ENCODE measurements around the gene ATP2B2.

ATP2B2 gene

DNA sequence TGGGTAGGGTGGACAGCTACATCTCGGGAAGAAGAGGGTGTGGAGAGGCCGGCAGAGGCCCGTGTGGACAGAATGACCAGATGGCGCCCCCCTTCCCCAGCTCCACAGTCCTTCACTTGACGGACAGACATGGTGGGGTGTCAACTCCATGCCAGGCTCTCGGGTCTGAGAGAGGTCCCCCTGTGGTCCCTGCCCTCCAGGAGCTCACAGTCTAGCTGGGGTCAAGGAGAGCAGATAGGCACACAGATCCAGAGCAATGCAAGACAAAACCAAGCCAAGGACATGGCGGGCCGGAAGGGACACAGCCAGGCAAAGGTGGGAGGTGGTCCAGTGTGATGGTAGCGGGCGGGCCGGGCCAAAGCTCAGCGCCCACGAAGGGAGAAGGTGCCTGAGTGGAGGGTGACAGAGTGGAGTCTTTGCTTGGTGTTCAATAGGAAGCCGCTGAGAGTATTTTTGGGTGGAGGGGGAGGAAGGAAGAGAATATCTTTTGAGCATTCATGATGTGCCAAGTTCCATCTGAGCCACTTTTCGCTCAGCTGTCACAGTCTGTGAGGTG, 112.4 kb downstream of the ATP2B2 start:
- Histone ChIP-seq H3K9me3 (ENCODE audit: control insufficient read depth, low read length) (no peaks in the 10 kb centered on the region), H3K27ac (ENCODE audit: insufficient read depth, low read depth, low read length, poor library complexity, severe bottlenecking) (no peak overlapping the region), H3K4me3 (ENCODE audit: insufficient read depth, low read depth, low read length) (no peak overlapping the region), H3K4me1 (ENCODE audit: control insufficient read depth, insufficient read depth, low read length) (no peaks in the 10 kb centered on the region), H3K36me3 (ENCODE audit: control insufficient read depth, insufficient read depth, low read length) (no peaks in the 10 kb centered on the region), H3K27me3 (ENCODE audit: control insufficient read depth, insufficient read depth, low read length, poor library complexity, severe bottlenecking) (no peaks in the 10 kb centered on the region)
- 91 to 94% methylated on average over 15 of the region's 15 CpGs for WGBS, 2 experiments

DNA sequence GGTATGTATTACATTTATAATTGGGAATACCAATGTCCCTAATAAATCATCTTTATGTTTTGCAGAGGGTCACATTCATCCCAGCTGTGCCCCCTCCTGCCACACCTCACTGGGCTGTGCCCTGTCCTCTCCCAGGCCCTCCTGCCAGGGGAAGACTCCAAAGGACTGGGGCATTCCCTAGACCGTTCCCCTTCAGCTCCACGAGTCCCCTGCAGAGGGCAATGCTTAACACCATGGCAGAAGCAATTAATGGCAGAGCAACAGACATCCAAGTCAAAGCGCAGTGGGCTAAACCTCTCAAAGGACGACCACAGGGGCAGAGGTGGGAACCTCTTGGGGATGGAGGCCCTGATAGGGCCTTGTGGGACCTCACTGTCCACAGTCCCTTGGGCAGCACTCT, 113.1 kb downstream of the ATP2B2 start:
- H3K4me3 ChIP-seq (ENCODE audit: insufficient read depth, low read depth, low read length), result no peak overlapping the region
- H3K4me1 ChIP-seq (ENCODE audit: control insufficient read depth, insufficient read depth, low read length), result no peaks in the 10 kb centered on the region
- no peak overlapping the region for H3K27ac ChIP-seq (ENCODE audit: insufficient read depth, low read depth, low read length, poor library complexity, severe bottlenecking)
- no peaks in the 10 kb centered on the region for H3K36me3 ChIP-seq (ENCODE audit: control insufficient read depth, insufficient read depth, low read length)
- 68 to 72% methylated on average over 4 of the region's 4 CpGs for WGBS, 2 experiments
- no peaks in the 10 kb centered on the region for H3K9me3 ChIP-seq (ENCODE audit: control insufficient read depth, low read length)
- no peaks in the 10 kb centered on the region for H3K27me3 ChIP-seq (ENCODE audit: control insufficient read depth, insufficient read depth, low read length, poor library complexity, severe bottlenecking)

DNA sequence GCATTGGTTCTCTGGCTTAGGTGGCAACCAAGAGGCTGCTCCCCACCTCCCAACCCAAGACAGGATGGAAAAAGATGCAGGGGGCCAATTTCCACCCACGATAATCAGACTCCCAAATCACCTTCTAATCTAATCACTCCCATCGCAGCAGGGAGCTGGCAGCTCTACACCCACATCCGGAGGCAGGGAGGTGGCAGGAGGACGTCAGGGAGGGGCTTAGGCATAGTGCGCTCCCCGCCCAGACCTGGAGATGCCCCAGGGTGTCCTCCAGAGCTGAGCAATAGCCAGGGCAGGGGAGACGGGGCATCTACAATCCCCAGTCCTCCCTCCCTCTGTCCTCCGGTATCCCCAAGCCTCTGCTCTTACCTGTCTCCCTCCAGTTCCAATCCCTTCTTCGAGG, 114.0 kb downstream of the ATP2B2 start:
- Histone ChIP-seq H3K27me3 (ENCODE audit: control insufficient read depth, insufficient read depth, low read length, poor library complexity, severe bottlenecking) (no peaks in the 10 kb centered on the region), H3K27ac (ENCODE audit: insufficient read depth, low read depth, low read length, poor library complexity, severe bottlenecking) (no peak overlapping the region), H3K36me3 (ENCODE audit: control insufficient read depth, insufficient read depth, low read length) (no peaks in the 10 kb centered on the region), H3K9me3 (ENCODE audit: control insufficient read depth, low read length) (no peaks in the 10 kb centered on the region), H3K4me3 (ENCODE audit: insufficient read depth, low read depth, low read length) (no peak overlapping the region), H3K4me1 (ENCODE audit: control insufficient read depth, insufficient read depth, low read length) (no peaks in the 10 kb centered on the region)
- WGBS, 2 experiments, result 87 to 90% methylated on average over 9 of the region's 9 CpGs

GRCh38 chr3:10390641-10391373, 114.6 kb downstream of the ATP2B2 start:
- Histone ChIP-seq H3K9me3 (ENCODE audit: control insufficient read depth, low read length) (no peaks in the 10 kb centered on the region), H3K27me3 (ENCODE audit: control insufficient read depth, insufficient read depth, low read length, poor library complexity, severe bottlenecking) (no peaks in the 10 kb centered on the region), H3K4me3 (ENCODE audit: insufficient read depth, low read depth, low read length) (no peak overlapping the region), H3K4me1 (ENCODE audit: control insufficient read depth, insufficient read depth, low read length) (no peaks in the 10 kb centered on the region), H3K27ac (ENCODE audit: insufficient read depth, low read depth, low read length, poor library complexity, severe bottlenecking) (no peak overlapping the region), H3K36me3 (ENCODE audit: control insufficient read depth, insufficient read depth, low read length) (no peaks in the 10 kb centered on the region)
- WGBS, 2 experiments, result 90% methylated on average over 7 of the region's 7 CpGs

- no peaks in the 10 kb centered on the region for H3K9me3 ChIP-seq (ENCODE audit: control insufficient read depth, low read length)
- H3K4me3 ChIP-seq (ENCODE audit: insufficient read depth, low read depth, low read length), result no peak overlapping the region
- H3K27ac ChIP-seq (ENCODE audit: insufficient read depth, low read depth, low read length, poor library complexity, severe bottlenecking), result no peak overlapping the region
- WGBS, 2 experiments, result 88 to 91% methylated on average over 2 of the region's 2 CpGs
- H3K27me3 ChIP-seq (ENCODE audit: control insufficient read depth, insufficient read depth, low read length, poor library complexity, severe bottlenecking), result no peaks in the 10 kb centered on the region
- H3K4me1 ChIP-seq (ENCODE audit: control insufficient read depth, insufficient read depth, low read length), result no peaks in the 10 kb centered on the region
- no peaks in the 10 kb centered on the region for H3K36me3 ChIP-seq (ENCODE audit: control insufficient read depth, insufficient read depth, low read length)
These were observed 115.4 kb downstream of the ATP2B2 start for GRCh38 chr3:10389995-10390394.

- H3K27ac ChIP-seq (ENCODE audit: insufficient read depth, low read depth, low read length, poor library complexity, severe bottlenecking), result no peak overlapping the region
- H3K36me3 ChIP-seq (ENCODE audit: control insufficient read depth, insufficient read depth, low read length), result no peaks in the 10 kb centered on the region
- no peaks in the 10 kb centered on the region for H3K4me1 ChIP-seq (ENCODE audit: control insufficient read depth, insufficient read depth, low read length)
- no peaks in the 10 kb centered on the region for H3K9me3 ChIP-seq (ENCODE audit: control insufficient read depth, low read length)
- H3K4me3 ChIP-seq (ENCODE audit: insufficient read depth, low read depth, low read length), result no peak overlapping the region
- no peaks in the 10 kb centered on the region for H3K27me3 ChIP-seq (ENCODE audit: control insufficient read depth, insufficient read depth, low read length, poor library complexity, severe bottlenecking)
- WGBS, 2 experiments, result 50 to 88% methylated on average over 1 of the region's 1 CpG
These were observed 116.0 kb downstream of the ATP2B2 start for GRCh38 chr3:10389339-10389738.

GRCh38 chr3:10387881-10388609, 117.3 kb downstream of the ATP2B2 start:
- no peaks in the 10 kb centered on the region for H3K9me3 ChIP-seq (ENCODE audit: control insufficient read depth, low read length)
- no peaks in the 10 kb centered on the region for H3K27me3 ChIP-seq (ENCODE audit: control insufficient read depth, insufficient read depth, low read length, poor library complexity, severe bottlenecking)
- WGBS, 2 experiments, result 83 to 90% methylated on average over 6 of the region's 6 CpGs
- peaks cover 3% of the 10 kb centered on the region for H3K4me1 ChIP-seq (ENCODE audit: control insufficient read depth, insufficient read depth, low read length)
- no peak overlapping the region for H3K27ac ChIP-seq (ENCODE audit: insufficient read depth, low read depth, low read length, poor library complexity, severe bottlenecking)
- no peaks in the 10 kb centered on the region for H3K36me3 ChIP-seq (ENCODE audit: control insufficient read depth, insufficient read depth, low read length)
- H3K4me3 ChIP-seq (ENCODE audit: insufficient read depth, low read depth, low read length), result no peak overlapping the region

- Histone ChIP-seq H3K4me1 (ENCODE audit: control insufficient read depth, insufficient read depth, low read length) (peaks cover 3% of the 10 kb centered on the region), H3K27me3 (ENCODE audit: control insufficient read depth, insufficient read depth, low read length, poor library complexity, severe bottlenecking) (no peaks in the 10 kb centered on the region), H3K4me3 (ENCODE audit: insufficient read depth, low read depth, low read length) (no peak overlapping the region), H3K9me3 (ENCODE audit: control insufficient read depth, low read length) (no peaks in the 10 kb centered on the region), H3K36me3 (ENCODE audit: control insufficient read depth, insufficient read depth, low read length) (no peaks in the 10 kb centered on the region), H3K27ac (ENCODE audit: insufficient read depth, low read depth, low read length, poor library complexity, severe bottlenecking) (no peak overlapping the region)
- WGBS, 2 experiments, result 83 to 94% methylated on average over 1 of the region's 1 CpG
These were observed 119.3 kb downstream of the ATP2B2 start for GRCh38 chr3:10386121-10386520.

DNA sequence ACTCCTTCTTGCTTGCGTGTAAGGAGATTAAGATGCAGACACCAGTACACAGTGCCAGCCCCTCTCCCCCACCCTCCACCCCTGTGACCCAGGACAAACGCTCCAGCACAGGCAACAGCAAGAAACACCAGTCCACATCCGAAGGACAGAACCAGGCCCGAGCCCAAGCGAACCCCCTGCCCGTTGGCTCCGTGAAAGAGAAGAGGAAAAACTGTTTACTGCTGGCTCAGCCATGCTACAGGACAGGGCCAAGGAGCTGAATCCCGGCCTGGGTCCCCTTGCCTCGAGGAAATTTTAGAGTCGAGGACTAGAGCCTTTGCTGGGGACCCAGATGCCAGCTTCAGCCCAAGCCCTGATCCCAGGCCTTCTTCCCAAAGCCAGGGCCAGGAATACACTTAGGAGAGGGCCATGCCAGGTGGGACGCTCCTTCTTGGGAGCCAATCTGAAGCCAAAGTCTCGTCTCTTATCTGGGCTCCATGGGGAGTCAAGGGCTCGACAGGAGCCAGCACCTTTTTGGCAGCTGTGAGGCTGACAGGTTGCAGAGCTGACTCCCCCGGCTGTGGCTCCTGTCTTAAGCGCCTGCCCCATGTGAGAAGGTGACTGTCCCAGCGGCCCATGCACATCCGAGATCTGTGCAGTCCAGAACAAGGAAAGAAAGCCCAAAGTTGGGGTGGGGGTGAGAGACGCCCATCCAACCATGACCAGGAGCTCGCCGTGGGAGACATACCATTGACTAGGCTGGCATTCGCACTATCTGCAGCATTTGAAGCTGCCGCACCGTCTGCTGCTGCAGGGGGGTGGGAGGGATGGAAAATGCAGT, 120.6 kb downstream of the ATP2B2 start:
- Histone ChIP-seq H3K36me3 (ENCODE audit: control insufficient read depth, insufficient read depth, low read length) (no peaks in the 10 kb centered on the region), H3K27ac (ENCODE audit: insufficient read depth, low read depth, low read length, poor library complexity, severe bottlenecking) (no peak overlapping the region), H3K4me3 (ENCODE audit: insufficient read depth, low read depth, low read length) (no peak overlapping the region), H3K27me3 (ENCODE audit: control insufficient read depth, insufficient read depth, low read length, poor library complexity, severe bottlenecking) (no peaks in the 10 kb centered on the region), H3K4me1 (ENCODE audit: control insufficient read depth, insufficient read depth, low read length) (peaks cover 3% of the 10 kb centered on the region), H3K9me3 (ENCODE audit: control insufficient read depth, low read length) (no peaks in the 10 kb centered on the region)
- WGBS, 2 experiments, result 89 to 90% methylated on average over 23 of the region's 23 CpGs

DNA sequence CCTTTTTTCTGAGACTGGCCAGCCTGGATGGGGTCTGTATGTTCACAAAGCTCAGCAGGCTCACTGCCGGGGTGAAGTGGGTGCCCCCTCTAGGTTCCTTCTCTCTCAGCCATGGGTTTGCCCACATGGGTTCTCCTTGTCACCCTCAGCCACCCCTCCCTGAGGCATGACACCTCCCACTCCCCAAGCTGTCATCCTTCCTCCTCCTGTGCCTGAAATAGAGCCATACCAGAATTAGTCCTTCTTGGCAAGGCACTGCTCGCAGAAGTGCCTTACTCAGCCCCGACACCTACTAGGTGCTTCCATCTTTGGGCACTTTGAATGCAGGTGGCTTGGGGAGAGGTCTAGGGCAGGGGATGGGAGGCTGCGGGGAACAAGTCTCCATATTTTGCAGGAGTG, 121.5 kb downstream of the ATP2B2 start:
- WGBS, 2 experiments, result 94 to 98% methylated on average over 4 of the region's 4 CpGs
- H3K27ac ChIP-seq (ENCODE audit: insufficient read depth, low read depth, low read length, poor library complexity, severe bottlenecking), result no peak overlapping the region
- no peaks in the 10 kb centered on the region for H3K9me3 ChIP-seq (ENCODE audit: control insufficient read depth, low read length)
- H3K36me3 ChIP-seq (ENCODE audit: control insufficient read depth, insufficient read depth, low read length), result no peaks in the 10 kb centered on the region
- H3K4me3 ChIP-seq (ENCODE audit: insufficient read depth, low read depth, low read length), result no peak overlapping the region
- no peaks in the 10 kb centered on the region for H3K27me3 ChIP-seq (ENCODE audit: control insufficient read depth, insufficient read depth, low read length, poor library complexity, severe bottlenecking)
- H3K4me1 ChIP-seq (ENCODE audit: control insufficient read depth, insufficient read depth, low read length), result peaks cover 3% of the 10 kb centered on the region

All from ectodermal cell (in vitro differentiated cells).